GM21515 (cell line): Measurements from ENCODE around the gene WHAMM.
"Not testable (repeated sequence)": the region's sequence is repeated elsewhere in the genome, so short reads cannot be mapped to it uniquely, and the experiment has no call there.

Source experiments
- ATAC-seq: cut with Tn5 transposase; IDR thresholded peaks from one replicate; pipeline ENCODE4 v1.9.1; 2021; ENCODE audit not compliant: unreplicated experiment

The WHAMM gene

DNA sequence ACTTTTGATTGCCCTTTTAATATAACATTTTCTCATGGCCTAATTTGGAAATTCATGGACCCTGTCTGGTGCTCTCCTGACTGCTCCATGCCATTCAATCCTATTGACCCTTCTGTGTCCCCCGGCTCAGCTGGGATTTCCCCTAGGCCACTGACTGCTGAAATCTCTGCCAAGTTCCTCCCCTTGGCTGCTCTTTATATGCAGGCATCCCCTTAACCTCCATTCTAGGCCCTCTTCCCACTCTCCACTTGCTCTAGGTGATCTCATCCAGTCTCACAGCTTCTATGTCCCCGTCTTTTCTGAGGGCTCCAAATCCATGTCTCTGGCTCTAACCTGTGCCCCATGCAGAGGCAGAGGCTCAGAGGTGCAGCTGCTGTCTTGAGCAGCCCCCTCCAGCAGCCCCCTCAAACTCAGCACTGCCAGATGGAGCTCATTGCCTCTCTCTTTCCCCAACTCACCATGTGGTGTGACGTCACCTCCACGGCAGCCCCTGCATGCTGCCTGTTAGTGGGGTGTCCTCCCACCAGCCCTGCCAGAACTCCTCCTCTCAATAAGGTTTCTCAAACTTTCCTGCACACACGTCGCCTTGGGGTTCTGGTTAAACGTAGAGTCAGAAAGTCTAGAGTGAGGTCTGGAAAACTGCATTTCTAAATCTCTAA lies 10.1 kb upstream of the WHAMM start:
- no peak for ATAC-seq

DNA sequence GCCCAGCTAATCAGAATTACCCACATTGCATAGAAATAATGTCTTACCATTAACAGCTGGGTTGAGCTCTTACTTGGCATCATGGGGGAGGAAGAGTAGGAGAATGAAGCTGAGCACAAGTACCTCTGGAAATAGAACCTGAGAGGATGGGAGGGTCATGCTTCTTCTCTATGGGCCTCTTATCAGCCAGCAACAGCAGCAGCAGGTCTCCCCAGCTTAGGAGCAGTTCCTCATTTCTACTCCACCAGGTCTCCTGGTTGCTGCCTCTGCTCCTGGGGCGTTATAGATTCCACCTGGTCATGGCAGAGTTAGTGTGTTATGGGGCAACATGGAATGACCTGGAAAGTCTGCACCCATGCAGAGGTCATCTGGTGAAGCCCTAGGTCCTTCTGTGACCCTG lies 6.9 kb upstream of the WHAMM start:
- ATAC-seq: no peak

DNA sequence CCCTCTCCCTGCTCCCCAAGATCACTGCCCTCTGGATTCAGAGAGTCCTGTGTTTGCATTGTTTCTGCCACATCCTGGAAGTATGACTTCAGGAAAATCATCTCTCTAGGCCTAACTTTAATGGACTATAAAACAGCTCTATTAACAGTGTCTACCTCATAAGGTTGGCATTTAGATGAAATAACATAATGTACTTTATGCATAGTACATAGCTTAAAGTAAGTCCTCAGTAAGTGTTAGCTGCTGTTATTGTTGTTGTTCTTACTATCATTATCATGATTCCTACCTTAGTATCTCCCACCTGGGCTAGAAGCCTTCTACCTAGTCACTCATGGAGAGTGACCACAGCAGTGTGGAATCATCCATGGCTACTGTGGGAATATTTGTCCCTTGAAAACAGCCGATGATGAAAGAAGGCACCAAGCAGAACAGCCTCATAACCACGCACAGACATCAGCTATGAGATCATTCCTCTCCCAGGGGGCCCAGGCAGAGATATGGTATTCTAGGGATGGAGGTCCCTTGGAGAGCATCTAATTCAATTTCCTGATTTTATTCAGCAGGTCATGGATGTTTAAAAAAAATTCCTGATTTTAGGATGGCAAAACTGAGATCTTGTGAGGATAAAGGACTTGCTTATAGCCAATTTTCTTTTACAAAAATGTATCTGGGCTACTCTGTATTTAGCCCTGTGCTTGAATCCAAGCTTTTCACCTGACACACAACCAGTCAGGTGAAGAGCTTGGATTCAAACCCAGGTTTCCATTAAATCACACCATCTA lies 5.4 kb upstream of the WHAMM start:
- ATAC-seq: no peak

DNA sequence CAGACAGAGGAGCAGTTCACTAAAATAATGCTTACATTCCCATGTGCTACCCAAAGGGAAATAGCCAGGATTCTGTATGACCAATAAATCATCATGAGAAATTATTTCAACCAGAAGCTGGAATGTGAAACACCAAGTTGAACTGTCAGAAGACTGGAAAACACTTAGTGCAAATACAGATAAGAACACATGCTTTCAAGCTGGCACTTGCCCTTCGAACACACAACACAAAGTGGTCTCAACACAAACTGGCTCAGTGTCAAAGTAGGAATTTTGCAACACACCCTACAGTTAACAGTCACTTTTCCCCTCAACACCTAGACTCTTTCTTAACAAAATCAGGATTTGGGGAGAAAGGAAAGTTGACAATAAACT lies 4.9 kb upstream of the WHAMM start:
- no peak for ATAC-seq

DNA sequence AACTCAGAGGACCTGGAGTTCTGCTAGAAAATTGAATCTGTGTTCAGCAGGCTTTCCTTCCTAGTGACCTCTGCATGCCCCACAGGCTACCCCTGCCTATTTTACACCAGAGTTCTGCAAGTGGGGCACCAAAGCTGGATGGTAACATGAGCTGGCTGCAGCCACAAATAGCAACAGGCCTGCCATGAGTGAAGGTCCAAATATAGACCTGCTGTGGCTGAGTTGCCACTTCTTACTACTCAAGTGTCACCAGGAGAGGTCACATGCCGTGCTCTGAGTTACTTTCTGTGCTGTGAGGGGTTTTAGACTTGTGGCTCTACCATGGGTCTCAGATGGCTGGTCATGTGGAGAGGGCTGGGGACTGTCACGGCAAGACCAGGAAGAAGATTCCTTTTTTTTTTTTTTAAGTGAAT lies 3.4 kb upstream of the WHAMM start, which contains the start of gene FSD2:
Gene FSD2 (minus strand): TSS at position 76 of the 413 bp plus-strand sequence. CDS start 18,679 bp downstream, outside the sequence.
- ATAC-seq: peak; percentile 38

DNA sequence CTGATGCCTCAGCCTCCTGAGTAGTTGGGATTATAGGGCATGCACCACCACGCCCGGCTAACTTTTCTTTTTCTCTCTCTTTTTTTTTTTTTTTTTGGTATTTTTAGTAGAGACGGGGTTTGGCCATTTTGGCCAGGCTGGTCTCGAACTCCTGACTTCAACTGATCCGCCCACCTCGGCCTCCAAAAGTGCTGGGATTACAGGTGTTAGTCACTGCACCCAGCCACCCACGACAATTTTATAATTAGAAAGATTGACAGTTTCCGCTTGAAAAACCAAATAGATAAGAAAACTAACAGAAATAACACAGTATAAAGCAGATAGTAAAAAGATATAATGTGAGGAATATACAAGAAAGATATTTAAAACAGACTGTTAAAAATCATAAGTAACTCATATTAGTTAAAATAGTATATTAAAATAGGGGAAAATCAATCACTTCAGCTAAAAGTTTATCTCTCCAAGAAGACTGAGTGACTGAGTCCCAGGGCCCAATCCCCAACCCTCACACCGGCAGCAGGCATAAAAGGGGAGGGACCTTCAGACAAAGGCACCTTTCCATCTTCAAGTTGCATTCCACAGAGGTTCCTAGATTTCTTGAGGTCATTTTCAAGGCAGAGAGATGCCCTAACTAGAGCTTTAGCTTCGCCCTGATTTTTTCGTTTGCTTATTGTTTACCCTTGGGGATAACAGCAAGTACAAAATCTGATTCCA lies 1.4 kb upstream of the WHAMM start:
- ATAC-seq: no peak

DNA sequence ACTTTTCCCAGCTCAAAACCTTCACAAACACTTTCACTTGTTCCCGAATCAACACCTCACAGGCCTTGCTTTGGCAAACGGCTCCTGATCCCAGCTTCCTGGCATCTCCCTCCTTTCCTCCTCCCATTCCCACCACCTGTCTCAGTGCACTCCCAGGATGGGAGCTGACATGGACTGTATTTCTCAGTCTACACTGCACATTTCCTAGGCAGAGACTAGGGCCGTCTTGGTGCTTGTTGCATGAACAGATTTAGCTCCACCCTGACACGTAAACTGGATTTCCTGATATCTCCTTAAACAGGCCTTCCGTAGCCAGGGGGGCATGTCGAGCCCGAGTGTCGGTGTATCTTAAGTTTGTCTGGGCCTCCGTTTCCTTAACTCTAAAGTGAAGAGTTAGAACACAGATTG lies 790 bp upstream of the WHAMM start:
- no peak for ATAC-seq

DNA sequence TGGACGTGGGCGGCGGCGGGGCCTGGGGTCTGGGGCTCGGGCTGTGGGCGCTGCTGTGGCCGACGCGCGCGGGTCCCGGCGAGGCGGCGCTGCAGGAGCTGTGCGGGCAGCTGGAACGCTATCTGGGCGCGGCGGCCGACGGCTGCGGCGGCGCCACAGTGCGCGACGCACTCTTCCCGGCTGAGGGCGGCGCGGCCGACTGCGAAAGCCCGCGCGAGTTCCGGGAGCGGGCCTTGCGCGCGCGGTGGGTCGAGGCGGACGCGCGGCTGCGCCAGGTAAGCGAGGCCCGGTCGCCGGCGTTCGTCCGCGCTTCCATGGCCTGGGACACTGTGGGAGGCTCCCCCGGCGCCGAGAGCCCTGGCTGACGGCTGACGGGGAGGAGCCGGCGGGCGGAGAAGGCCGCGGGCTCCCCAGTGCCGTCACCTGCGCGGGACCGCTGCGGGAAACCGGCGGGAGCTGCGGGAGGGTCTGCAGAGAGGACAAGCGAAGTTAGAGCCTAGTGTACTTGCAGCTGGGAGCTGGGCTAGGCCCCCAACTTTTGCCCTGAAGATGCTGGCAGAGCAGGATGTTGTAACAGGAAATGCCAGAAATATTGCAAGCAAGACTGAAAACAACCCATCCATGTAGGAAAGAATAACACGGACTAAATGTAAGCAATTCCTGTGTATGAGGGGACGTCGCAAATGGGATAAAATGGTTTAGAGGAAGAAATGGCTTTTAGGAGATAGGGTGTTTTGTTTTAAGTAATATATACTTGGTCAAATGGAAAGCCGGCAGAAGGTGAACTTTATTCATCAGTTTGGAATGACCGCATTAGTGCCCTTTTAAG lies 847 bp downstream of the WHAMM start:
- peak; percentile 9 for ATAC-seq

DNA sequence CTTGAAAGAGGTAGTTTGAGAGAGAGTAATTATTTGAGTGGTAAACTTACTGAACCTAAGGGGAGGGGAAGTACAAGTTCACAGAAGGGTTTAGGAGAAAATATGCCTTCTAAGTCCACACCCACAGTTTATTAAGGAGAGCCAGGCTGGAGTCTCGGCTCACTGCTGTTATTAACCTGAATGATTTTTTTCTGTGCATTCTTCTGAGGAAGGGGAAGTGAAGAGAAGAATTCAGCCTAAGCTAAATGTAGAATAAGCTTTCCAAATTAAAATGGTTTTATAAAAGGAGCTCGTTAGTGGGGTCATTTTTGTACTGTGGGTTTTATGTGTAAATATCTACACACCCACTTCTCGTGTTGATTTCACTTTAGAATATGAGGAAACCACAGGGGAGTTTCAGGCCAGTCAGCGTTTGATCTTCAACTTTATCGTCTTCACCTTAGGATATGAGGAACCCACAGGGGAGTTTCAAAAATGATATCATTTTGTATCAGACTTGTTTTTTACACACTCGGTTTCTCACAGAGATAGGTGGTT lies 1.5 kb downstream of the WHAMM start:
- no peak for ATAC-seq

DNA sequence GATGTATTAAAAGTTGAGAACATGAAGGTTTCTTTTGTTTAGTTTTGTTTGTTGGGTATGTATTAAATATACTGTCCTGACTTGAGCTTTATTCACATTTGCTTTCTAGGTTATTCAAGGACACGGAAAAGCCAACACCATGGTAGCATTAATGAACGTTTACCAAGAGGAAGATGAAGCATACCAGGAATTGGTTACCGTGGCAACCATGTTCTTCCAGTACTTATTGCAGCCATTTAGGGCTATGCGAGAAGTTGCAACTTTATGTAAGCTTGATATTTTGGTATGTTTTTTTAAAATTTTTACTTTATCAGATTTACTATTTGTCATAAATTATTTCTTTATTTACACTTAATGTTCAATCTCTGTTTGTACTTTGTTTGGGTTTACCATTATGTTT lies 3.6 kb downstream of the WHAMM start:
- no peak for ATAC-seq

DNA sequence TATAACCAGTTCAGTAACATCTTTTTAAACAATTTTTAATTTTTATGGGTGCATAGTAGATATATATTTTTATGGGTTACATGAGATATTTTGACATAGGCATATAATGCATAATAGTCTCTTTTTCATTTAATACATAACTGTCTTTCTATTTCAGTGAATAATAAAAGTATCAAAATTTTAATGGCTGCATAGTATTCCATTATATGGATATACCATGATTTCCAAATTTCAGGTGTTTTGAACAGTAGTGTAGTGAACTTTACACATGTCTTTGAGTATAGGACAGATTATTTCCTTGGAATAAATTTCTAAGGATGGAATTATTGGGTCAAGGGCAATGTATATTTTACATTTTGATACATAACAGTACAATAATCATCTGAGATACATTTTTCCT lies 10.7 kb downstream of the WHAMM start:
- no peak for ATAC-seq

DNA sequence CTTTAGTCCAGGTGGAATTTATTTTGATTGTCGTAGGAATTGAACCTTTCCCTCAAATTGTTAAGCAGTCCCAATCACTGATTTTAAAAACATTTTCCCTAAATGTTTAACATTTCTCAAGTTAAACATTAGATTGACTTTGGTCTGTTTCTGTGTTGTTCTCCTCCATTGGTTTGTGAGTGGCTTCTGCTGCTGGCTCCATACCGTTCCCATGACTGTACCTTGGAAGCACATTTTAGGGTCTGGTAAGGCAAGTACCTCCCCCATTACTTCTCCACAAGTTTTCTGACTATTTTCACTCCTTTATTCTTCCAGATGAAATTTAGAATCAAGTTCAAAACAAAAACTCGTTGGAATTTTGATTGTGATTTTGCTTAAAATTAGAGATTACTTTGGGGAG lies 12.0 kb downstream of the WHAMM start:
- not testable (repeated sequence) for ATAC-seq

DNA sequence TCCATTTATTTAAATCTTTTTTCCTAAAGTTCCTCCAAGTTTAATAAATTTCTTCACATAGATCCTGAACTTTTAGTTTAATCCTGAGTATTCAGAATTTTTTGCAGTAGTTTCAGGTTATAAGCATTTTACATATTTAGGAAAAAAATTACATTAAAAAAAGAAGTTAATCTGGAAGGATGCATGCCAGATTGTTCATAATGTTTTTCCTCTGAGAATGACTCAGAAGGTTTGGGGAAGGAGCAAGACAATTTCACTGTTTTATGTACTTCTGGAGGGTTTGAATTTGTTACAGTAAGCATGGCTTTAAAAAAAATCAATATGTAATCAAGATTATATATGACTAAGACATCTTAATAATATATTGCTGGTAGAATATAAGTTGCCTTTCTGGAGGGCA lies 12.4 kb downstream of the WHAMM start:
- ATAC-seq: not testable (repeated sequence)

DNA sequence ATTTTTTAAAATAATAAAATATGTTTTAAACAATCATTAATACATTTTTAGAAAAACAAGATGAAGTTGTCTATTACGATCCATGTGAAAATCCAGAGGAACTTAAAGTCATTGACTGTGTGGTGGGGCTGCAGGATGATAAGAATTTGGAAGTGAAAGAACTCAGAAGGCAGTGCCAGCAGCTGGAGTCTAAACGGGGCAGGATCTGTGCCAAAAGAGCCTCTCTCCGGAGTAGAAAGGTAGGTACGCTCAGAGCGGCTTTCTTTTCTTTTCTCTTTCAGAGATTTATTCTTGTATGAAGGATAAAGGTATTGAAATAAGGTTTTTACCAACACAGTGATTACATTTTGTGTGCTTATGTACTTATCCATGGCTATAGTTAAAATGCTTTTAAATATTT lies 13.6 kb downstream of the WHAMM start:
- ATAC-seq: no peak

DNA sequence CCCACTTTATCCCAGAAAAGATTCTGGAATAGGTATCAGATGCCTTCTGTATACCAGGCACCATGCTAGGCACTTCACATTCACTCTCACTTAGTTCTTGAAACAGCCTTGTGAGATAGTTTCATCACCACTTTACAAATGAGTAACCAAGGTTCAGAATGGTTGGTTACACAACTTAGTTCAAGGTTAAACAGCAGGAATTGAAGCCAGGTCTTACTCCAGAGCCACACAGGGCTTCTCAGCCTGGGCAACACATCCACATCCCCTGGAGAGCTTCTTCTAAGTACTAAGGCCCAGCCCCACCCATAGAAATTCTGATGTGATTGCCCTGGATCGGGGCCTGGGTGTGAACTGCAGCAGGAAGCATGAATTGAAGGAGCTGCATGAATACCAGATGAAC lies 18.6 kb downstream of the WHAMM start:
- ATAC-seq: no peak

DNA sequence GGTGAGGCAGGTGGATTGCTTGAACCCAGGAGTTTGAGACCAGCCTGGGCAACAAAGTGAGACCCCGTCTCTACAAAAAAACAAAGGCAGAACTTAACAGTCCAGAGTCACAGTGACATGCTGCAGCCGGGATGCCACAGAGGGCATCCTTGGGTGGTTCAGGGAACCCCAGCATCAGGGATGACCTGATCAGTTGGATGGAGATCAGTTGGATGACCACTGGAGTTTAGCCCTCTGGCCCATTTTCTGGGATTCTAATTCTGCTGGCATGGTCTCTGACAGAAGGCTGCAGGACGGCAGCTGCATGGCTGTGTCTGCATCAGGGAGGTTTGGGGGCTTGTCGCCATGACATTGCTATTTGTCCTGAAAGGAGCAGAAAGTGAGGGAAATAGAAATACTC lies 19.8 kb downstream of the WHAMM start:
- no peak for ATAC-seq

DNA sequence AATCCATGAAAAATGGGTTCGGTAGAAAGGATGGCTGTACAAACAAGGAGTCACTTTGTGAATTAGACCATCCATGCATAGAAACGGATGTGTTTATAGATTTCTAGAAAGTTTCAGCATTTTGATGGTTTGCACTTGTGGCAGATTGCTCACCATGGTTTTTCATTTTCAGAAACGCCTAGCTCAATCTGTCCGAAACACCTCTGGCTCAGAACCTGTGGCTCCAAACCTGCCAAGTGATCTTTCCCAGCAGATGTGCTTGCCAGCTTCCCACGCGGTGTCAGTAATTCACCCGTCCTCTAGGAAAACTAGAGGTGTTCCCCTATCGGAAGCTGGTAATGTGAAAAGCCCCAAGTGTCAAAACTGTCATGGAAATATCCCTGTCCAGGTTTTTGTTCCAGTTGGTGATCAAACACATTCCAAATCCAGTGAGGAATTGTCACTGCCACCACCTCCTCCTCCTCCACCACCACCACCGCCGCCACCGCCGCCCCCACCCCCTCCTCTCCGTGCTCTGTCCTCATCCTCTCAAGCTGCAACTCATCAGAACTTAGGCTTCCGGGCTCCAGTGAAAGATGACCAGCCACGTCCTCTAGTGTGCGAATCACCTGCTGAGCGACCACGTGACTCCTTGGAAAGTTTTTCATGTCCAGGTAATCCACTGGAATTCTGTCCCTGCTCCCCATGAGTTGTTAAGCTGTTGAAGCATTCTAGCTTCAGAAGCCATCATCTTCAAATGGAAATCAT lies 21.2 kb downstream of the WHAMM start:
- no peak for ATAC-seq

DNA sequence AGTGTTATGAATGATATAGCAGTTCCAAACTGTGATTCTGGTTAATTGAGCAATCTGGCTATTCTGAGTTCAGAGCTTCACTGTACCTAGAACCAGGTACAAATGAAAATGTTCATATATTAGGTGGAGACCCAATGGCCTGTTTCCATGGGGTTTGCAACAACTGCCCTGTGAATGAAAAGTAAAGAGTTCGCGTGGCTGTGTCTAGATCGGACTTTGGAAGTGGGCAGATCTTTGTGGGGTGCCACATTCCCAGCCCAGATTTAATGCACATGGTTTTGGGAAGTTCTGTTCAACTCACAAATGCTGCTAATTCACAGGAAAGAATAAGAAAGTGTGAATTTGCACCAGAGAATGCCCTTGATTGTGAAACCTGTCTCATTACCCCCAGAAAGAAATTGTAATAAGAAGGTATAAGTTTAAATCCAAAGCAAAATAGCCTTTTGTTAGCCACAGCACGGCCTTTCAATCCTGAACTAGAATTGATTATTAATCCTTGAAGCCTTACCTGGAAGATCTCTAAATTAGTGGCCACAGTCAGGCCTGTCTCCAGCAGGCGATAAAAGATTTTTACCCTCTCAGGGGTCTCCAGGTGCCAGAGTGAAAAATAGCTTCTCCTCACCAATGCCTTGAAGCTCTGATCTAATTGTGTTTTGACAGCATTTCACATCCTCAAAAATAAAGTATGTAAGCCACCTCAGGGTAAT lies 22.6 kb downstream of the WHAMM start:
- no peak for ATAC-seq

DNA sequence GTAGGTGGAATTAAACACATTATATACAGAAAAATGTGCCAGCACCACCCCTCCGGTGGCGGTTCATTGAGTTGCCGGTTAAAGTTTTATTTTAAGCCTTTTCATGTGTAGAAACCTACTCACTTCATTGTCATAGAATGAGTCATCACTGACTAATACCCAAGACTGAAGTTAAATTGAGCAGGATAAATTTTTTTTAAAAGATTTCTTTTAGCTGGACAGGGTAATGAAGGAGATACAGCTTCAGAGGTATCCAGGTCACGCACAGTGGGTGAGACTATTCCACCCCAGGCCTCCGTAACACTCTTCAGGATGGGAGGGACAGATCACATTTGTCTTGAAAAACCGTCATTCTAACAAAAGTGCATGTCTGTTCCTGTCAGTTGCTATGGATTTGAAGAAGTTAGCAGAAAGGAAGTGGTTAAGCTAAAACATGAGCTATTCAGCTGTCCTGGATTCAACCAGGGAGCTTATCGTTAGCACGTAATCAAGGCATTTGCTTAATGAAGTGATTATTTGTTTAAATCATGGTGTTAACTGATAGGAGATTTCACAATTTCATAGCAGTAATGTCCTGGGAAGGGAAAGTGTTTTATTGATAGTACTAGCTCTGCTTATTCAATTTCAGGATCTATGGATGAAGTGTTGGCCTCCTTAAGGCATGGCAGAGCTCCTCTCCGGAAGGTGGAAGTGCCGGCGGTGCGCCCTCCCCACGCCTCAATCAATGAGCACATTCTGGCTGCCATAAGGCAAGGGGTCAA lies 23.4 kb downstream of the WHAMM start:
- peak; percentile 79 for ATAC-seq
